C4-2B (cell line): ENCODE measurements around the gene FAM131B.

Experiments used
- H3K27ac ChIP-seq: fragments of 450-650 bp; 2 replicates; pipeline ENCODE4 v1.5.1; 2017
- CTCF ChIP-seq: fragments of 450-650 bp; conservative IDR thresholded peaks from 2 replicates; pipeline ENCODE4 v1.5.1; 2017; ENCODE audit warnings: mild to moderate bottlenecking
- ZFX ChIP-seq: fragments of 450-650 bp; IDR thresholded peaks from 2 replicates; pipeline ENCODE4 v1.6.1; 2017

The FAM131B gene

GRCh38 chr7:143356414-143357050 lies 6.0 kb downstream of the FAM131B start:
- TF ChIP-seq CTCF = no peak
- TF ChIP-seq ZFX = no peak
- H3K27ac ChIP-seq = no peak overlapping the region

GRCh38 chr7:143355450-143356385 lies 6.8 kb downstream of the FAM131B start:
- no peak overlapping the region for H3K27ac ChIP-seq
- TF ChIP-seq ZFX (no peak), CTCF (no peak)

GRCh38 chr7:143354965-143355364 lies 7.5 kb downstream of the FAM131B start:
- no peak overlapping the region for H3K27ac ChIP-seq
- TF ChIP-seq CTCF (no peak), ZFX (no peak)

- TF ChIP-seq ZFX = no peak
- no peak for TF ChIP-seq CTCF
Observed at GRCh38 chr7:143354376-143354775, 8.1 kb downstream of the FAM131B start.

GRCh38 chr7:143352531-143353002 lies 9.9 kb downstream of the FAM131B start:
- H3K27ac ChIP-seq = no peak overlapping the region
- TF ChIP-seq ZFX (no peak), CTCF (no peak)

More at GRCh38 chr7:143354376-143354775, 8.1 kb downstream of the FAM131B start:
- H3K27ac ChIP-seq = no peak overlapping the region

- TF ChIP-seq CTCF = no peak
- TF ChIP-seq ZFX = no peak
- no peak overlapping the region for H3K27ac ChIP-seq
Observed at GRCh38 chr7:143351574-143351973, 10.9 kb downstream of the FAM131B start.

DNA sequence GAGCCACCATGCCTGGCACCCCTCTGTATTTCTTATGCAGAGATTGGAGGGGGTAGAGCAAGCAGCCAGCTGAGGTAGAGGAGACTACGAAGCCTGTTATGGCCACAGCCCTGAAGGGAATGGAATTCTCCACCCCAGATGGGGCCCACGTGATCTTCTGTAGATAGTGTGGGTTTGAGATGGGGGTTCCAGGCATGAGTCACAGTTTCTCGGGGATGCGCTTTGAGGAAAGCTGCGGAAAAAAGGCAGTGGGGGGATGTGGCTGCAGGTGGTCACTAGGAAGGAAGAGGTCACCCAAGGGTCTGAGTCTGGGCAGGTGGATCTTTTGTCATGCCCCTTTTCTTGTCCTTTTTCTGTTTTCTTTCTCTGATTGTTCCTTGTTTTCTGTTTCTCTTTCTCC lies 11.5 kb downstream of the FAM131B start:
- no peak overlapping the region for H3K27ac ChIP-seq

More for the DNA sequence above, 11.5 kb downstream of the FAM131B start:
- TF ChIP-seq CTCF (no peak), ZFX (no peak)
